GM12878 (cell line): ENCODE measurements around the gene PRMT7. TPM values are rescaled to one million over a fixed set of nuclear protein-coding genes. Genes with fewer than 3 reads are reported as not detected.

Source experiments
- BACH1 ChIP-seq: fragments of 450-650 bp; IDR thresholded peaks from 2 replicates; pipeline ENCODE4 v1.6.1; 2017; ENCODE audit warnings: mild to moderate bottlenecking, borderline replicate concordance
- BRCA1 ChIP-seq: IDR thresholded peaks from 2 replicates; pipeline ENCODE4 v1.6.1; 2011; ENCODE audit warnings: low read depth, low read length, improper control_type of control experiment
- CBFB ChIP-seq: IDR thresholded peaks from 2 replicates; pipeline ENCODE4 v1.6.1; 2016; ENCODE audit warnings: antibody characterized with exemption, low read depth
- CHD4 ChIP-seq: fragments of 200-600 bp; sonication (generic); IDR thresholded peaks from 2 replicates; pipeline ENCODE4 v1.6.1; 2016; ENCODE audit warnings: mild to moderate bottlenecking
- EED ChIP-seq: sonication (generic); IDR thresholded peaks from 2 replicates; pipeline ENCODE4 v1.6.1; 2016; ENCODE audit warnings: antibody characterized with exemption, low read depth
- EGR1 ChIP-seq, 2 experiments: IDR thresholded peaks; 1 replicate in 1 of 2; 2 replicates in 1 of 2; pipeline ENCODE4 v1.6.1; 2011 to 2012; ENCODE audit warnings: low read depth in 2 of 2, low read length in 2 of 2, borderline replicate concordance in 1 of 2, mild to moderate bottlenecking in 1 of 2, moderate library complexity in 1 of 2
- ELK1 ChIP-seq: IDR thresholded peaks from 2 replicates; pipeline ENCODE4 v1.6.1; 2012; ENCODE audit warnings: low read depth, low read length, improper control_type of control experiment
- FOXM1 ChIP-seq: IDR thresholded peaks from 2 replicates; pipeline ENCODE4 v1.6.1; 2012; ENCODE audit warnings: low read depth, mild to moderate bottlenecking, inconsistent platforms, low read length, moderate library complexity
- HDGF ChIP-seq: fragments of 450-650 bp; IDR thresholded peaks from 2 replicates; pipeline ENCODE4 v1.6.1; 2016; ENCODE audit warnings: antibody characterized with exemption
- IRF4 ChIP-seq: IDR thresholded peaks from 2 replicates; pipeline ENCODE4 v1.6.1; 2011; ENCODE audit warnings: low read depth, low read length
- JUNB ChIP-seq: IDR thresholded peaks from 2 replicates; pipeline ENCODE4 v1.6.1; 2016; ENCODE audit warnings: antibody characterized with exemption, mild to moderate bottlenecking
- JUND ChIP-seq: IDR thresholded peaks from 2 replicates; pipeline ENCODE4 v1.6.1; 2012; ENCODE audit warnings: low read depth, mild to moderate bottlenecking, low read length, improper control_type of control experiment, moderate library complexity
- MAX ChIP-seq: IDR thresholded peaks from 2 replicates; pipeline ENCODE4 v1.6.1; 2012; ENCODE audit warnings: low read depth, low read length, improper control_type of control experiment
- MXI1 ChIP-seq: fragments of 150-350 bp; IDR thresholded peaks from 2 replicates; pipeline ENCODE4 v1.6.1; 2011; ENCODE audit warnings: low read depth, mild to moderate bottlenecking, inconsistent platforms, low read length, improper control_type of control experiment
- NR2F1 ChIP-seq: fragments of 450-650 bp; conservative IDR thresholded peaks from 2 replicates; pipeline ENCODE4 v1.6.1; 2017; ENCODE audit warnings: mild to moderate bottlenecking
- PKNOX1 ChIP-seq: fragments of 450-650 bp; IDR thresholded peaks from 2 replicates; pipeline ENCODE4 v1.6.1; 2016; ENCODE audit warnings: mild to moderate bottlenecking
- PML ChIP-seq: IDR thresholded peaks from 2 replicates; pipeline ENCODE4 v1.6.1; 2012; ENCODE audit warnings: low read length, inconsistent platforms
- RCOR1 ChIP-seq: conservative IDR thresholded peaks from 2 replicates; pipeline ENCODE4 v1.6.1; 2012; ENCODE audit warnings: low read depth, low read length, improper control_type of control experiment
- SP1 ChIP-seq: IDR thresholded peaks from one replicate; pipeline ENCODE4 v1.6.1; 2011; ENCODE audit warnings: low read depth, low read length
- TARDBP ChIP-seq: IDR thresholded peaks from 2 replicates; pipeline ENCODE4 v1.6.1; 2016; ENCODE audit warnings: borderline replicate concordance
- USF1 ChIP-seq: IDR thresholded peaks from 2 replicates; pipeline ENCODE4 v1.6.1; 2011; ENCODE audit warnings: borderline replicate concordance, low read depth, mild to moderate bottlenecking, moderate library complexity, mixed read lengths, low read length; ENCODE audit not compliant: insufficient read depth; ENCODE audit errors: extremely low read length
- USF2 ChIP-seq: IDR thresholded peaks from 2 replicates; pipeline ENCODE4 v1.6.1; 2011; ENCODE audit warnings: low read depth, low read length, improper control_type of control experiment, borderline replicate concordance
- ZBED1 ChIP-seq: IDR thresholded peaks from 2 replicates; pipeline ENCODE4 v1.6.1; 2016; ENCODE audit warnings: borderline replicate concordance
- ZBTB11 ChIP-seq: fragments of 450-650 bp; formaldehyde crosslinking; IDR thresholded peaks from 2 replicates; pipeline ENCODE4 v1.5.0; 2022; ENCODE audit warnings: mild to moderate bottlenecking, missing genetic modification characterization
- ZNF622 ChIP-seq: fragments of 450-650 bp; IDR thresholded peaks from 2 replicates; pipeline ENCODE4 v1.6.1; 2017; ENCODE audit warnings: mild to moderate bottlenecking, inconsistent platforms
- polyA plus RNA-seq, 11 experiments: library from polyadenylated mRNA; depleted of rRNA in 4 of 11; unstranded in 6 of 11; stranded (reverse) in 5 of 11; fragments of >200 nt; fragmentation: Nextera tagmentation in 4 of 11; fragmentation: Illumina TruSeq in 1 of 11; extraction: Ambion mirVana in 4 of 11; extraction: Trizol in 1 of 11; gene quantifications; 1 replicate in 1 of 11; 2 replicates in 10 of 11; pipeline versions ENCODE4 v1.2.1 to v1.2.3, GENCODE V29; 2011 to 2016; ENCODE audit warnings: inconsistent platforms in 2 of 11, missing spikeins in 2 of 11, low read depth in 1 of 11
- total RNA-seq, 4 experiments: library from RNA; depleted of rRNA in 3 of 4; stranded (reverse); fragments of >200 nt in 3 of 4; fragmentation: Illumina TruSeq in 1 of 4; extraction: Trizol in 1 of 4; gene quantifications; 2 replicates each; pipeline versions ENCODE4 v1.2.1 to v1.2.3, GENCODE V29; 2013 to 2021

PRMT7 gene
- total and polyA plus RNA-seq, 10 of the 15 experiments (the other 5 are each of a cell fraction or from before 2014, with no cell fraction given): 5.1 to 56.1 (median 42.0) TPM

GRCh38 chr16:68356249-68356918, 45.6 kb downstream of the PRMT7 start (continued):
- TF ChIP-seq FOXM1 (peak; percentile 88), CHD4 (no peak), ZBTB11 (CRISPR knock-in tag) (no peak), RCOR1 (no peak), JUND (no peak), JUNB (no peak; the same call in 1 of the 2 replicates), BRCA1 (no peak), ZNF622 (no peak), EED (peak; percentile 99), PKNOX1 (no peak), NR2F1 (peak; percentile 36), ELK1 (no peak), ZBED1 (no peak; the same call in 1 of the 2 replicates), SP1 (peak; percentile 54), PML (no peak), USF2 (no peak), EGR1 (IDR thresholded peaks at IDR 0.05; ENCODE audit: borderline replicate concordance in 1 of 2, low read depth in 2 of 2, low read length in 2 of 2) (peak in 1 of 2 experiments; percentile 86; a peak in 2 of 3 replicates), CBFB (peak; percentile 98), IRF4 (no peak), MAX (0 out of 2 replicates have a peak, but pooled peaks have one; percentile 51), MXI1 (no peak), BACH1 (no peak), USF1 (peak; percentile 27), TARDBP (no peak; the same call in 1 of the 2 replicates), HDGF (no peak)
